ENCODE measurements around the gene CBX4.

Gene CBX4

DNA sequence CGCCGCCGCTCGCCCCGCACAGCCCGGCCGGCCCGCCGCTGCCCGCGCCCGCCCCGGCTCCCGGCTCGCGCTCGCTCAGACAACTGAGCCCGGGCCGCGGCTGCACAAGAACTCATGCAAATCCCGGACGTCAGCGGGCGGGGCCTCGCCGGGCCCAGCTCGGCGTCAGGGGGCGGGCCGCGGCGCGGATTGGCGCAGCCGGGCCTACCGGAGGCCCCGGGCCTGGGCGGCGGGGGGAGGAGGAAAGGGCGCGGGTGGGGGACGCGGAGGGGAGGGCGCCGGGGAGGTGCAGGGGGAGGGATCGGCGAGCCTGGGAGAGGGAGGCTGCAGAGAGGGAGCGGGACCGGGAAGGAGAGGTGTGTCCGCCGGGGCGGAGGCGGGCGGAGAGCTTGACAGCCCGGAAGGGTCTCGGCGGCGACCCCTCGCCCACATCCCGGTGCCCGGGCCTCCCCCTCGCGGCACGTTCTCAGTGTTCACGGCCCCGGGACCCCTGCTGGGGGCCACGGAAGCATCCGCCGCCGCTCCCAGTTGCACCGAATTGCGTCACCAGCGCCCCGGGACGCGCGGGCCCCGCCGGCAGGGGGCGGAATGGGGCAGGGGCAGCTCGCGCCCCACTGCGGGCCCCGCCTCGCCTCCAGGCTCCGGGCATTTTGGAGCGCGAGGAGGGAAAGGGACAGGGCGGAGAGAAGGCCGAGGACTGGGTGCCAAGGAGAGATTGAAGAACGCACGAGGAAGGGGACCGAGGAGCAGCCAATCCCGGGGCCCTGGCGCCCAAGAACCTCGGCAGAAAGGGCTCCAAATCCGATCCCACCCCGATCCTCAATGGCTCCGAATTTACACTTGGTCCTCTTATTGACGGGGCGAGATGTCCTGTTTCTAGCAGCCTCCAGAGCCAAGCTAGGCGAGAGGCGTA lies at the start of gene CBX4:
TSS of gene CBX4 (minus strand) at position 85 of the 913 bp plus-strand sequence. CDS start 189 bp downstream, outside the sequence.
- peak; percentile 89 for DNase-seq (ENCODE audit: low spot score)

DNA sequence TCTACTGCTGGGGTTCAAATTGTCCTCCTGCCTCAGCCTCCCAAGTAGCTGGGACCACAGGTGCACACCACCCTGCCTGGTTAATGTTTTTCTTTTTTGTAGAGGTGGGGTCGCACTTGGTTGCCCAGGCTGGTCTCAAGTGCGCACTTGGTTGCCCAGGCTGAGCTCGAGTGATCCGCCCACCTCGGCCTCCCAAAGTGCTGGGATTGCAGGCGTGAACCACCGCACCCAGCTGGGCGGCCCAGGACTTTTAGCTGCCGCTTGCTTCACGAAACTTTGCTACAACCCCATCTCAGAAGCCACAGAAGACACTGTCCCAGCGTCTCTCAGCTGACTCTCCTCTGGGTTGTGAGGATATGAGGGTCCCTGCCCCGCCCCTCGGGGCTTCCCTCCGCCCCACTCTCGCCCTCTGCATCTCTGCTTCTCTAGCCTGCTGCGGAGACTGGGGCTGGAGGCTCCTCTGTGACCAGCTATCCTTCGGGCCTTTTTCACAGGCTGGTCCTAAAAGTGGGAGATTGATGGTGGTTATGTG lies 48.8 kb upstream of the CBX4 start:
- DNase-seq (ENCODE audit: low spot score): no peak

DNA sequence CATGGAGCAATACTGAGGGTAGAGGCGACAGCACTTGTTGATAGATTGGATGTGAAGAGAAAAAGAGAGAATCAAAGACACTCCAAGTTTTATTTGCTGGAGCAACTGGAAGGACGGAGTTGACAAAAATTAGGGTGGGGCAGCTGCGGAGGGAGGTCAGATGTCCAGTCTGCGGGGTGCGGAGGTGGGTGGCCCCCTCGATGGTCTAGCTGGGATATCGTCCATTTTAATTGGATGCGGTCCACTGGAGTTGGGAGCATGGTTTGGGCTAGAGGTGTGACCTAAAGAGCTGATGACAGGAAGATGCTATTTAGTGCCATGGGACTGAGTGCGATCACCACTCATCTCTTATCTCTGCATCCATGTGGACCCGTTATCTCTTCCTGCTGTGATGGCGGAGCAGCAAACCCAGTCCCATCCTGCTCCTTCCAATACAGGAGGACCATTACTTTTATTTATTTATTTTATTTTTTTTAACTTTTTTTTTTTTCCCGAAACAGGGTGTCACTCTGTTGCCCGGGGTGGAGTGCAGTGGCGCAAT lies 48.3 kb upstream of the CBX4 start:
- no peak for DNase-seq (ENCODE audit: low spot score)

DNA sequence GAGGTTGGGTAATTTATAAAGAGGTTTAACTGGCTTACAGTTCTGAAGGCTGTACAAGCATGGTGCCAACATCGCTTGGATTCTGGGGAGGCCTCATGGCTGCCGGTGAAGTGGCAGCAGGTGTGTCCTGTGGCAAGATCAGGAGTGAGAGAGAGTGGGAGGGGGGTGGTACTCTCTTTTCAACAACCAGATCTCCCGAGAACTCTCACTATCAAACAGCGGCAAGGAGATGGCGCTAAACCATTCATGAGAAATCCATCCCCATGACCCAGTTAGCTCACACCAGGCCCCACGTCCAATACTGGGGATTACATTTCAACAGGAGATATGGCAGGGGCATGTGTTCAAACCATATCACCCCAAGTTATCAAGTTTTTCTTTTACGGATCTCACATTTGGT lies 44.0 kb upstream of the CBX4 start:
- no peak for DNase-seq (ENCODE audit: low spot score)

DNA sequence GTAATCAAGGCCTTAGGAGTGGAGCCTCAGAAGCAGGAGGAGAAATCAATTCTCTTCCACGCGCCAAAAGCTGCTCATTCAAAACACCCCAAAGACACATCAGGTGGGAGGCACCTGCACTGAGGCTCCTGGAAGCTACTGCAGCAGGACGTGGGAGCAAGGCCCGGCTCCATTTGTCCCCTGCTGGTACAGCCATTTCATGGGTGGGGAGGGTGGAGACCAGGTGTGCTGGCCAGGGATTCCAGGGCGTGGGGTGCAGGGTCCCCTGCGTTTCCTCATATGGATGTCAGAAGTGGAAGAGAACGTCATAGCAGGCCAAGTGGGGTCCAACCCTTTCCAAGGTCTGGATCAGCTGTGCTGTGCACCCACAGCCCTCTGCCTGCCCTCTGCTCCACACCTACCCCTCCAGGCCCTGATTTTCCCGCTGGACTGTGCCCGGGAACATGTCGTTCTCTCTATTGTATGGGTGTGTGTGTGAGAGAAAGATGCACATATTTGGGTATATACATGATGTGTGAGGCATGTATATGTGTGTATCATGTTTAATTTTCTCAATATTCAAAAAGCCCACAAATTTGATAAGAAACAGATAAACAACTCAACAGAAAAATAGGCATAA lies 39.2 kb upstream of the CBX4 start:
- DNase-seq (ENCODE audit: low spot score): no peak

DNA sequence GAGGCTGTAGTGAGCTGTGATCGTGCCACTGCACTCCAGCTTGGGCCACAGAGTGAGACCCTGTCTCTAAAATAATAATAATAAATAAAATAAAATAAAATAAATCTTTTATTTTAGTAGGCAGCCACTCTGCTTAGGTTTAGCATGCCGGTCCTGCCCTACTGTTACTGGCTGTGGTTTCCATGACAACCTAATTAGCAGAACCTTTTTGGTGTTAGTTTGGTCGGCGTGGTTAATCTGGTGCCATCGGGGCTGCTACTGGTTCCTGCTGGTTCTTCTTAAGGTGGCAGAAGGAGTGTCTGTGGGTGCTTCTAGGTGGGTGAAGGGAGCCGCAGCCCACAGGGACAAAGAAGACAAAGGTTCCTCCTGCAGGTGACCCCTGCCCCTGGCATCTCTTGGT lies 37.8 kb upstream of the CBX4 start:
- DNase-seq (ENCODE audit: low spot score): no peak

DNA sequence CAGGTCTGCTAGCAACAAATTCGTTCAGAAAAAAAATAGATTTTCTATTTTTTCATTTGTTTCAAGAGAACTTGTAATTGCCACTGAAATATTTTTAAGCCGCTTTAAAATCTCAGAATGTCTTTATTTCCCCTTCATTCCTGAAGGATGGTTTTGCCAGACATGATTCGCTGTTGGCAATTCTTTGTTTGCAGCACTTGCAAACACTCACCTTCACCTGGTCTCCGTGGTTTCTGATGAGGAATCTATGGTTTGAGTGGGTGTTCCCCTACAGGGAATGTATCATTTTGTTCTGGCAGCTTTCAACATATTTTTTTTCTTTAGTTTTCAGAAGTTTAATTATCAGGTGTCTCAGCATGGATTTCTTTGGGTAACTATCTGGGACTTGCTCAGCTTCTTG lies 36.3 kb upstream of the CBX4 start:
- no peak for DNase-seq (ENCODE audit: low spot score)

DNA sequence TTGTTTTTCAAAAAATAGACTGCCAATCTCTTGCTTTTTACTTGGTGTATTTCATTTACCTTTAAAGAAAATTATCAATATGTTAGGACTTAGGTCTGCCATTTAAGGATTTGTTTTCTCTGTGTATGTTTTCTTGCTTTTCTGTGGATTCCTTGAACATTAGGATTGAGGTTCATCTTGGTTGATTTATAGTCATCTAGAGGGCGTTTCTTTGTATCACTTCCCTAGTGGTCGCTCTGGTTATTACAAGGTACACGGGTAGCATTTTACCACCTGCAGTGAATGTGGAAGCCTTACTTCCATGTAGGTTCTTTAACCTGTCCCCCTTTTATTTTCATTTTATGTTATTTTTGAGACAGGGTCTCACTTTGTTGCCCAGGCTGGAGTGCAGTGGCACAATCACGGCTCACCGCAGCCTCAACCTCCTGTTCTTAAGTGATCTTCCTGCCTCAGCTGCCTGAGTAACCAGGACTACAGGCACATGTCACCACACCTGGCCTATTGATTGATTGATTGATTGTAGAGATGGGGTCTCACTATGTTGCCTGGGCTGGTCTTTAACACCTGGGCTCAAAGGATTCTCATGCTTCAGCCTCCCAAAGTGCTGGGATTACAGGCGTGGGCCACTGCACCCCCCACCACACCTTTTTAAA lies 35.2 kb upstream of the CBX4 start:
- peak; percentile 72 for DNase-seq (ENCODE audit: low spot score)

DNA sequence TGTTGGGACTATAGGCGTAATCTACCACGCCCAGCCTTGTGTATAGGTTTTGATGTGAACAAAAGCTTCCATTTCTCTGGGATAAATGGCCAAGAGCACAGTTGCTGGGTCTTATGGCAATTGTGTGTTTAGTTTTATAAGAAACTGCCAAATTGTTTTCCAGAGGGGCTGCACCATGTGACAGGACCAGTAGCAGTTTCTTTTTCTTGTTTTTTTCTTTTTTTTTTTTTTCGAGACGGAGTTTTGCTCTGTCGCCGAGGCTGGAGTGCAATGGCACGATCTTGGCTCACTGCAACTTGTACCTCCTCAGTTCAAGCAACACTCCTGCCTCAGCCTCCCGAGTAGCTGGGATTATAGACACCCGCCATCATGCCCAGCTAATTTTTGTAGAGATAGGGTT lies 34.3 kb upstream of the CBX4 start:
- DNase-seq (ENCODE audit: low spot score): no peak

DNA sequence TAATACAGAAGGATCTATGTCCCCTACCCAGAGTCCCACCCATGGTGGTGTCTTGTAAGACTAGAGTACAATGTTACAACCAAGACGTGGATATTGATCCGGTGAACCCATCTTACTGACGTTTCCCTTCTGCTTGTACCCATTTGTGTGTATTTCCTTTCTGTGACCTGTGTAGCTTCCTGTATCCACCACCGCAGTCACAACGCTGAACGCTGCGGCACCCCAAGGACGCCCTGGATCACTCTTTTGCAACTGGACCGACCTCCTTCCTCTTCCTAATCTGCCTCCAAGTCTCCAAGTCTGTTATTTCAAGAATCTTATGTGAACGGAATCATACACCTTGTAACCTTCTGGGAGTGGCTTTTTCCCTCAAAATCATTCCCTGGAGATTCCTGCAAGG lies 33.5 kb upstream of the CBX4 start:
- no peak for DNase-seq (ENCODE audit: low spot score)

DNA sequence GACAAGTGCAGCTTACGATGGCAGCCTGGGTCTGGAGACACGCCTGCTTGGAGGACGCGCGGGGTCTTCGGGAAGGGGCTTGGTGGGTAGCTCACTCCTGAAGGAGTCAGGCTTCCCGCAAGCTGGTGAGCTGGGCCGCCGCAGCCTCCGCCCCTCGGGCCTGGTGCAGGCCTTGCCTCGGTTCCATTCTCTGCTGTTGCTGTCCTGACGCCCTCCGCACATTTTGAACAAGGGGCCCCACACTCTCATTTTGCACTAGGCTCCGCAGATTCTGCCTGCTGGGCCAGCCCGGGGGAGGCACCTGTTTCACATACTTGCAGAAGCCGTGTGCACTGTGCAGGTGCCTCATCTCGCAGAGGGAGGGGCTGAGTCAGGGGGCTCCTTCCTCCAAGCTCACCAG lies 31.9 kb upstream of the CBX4 start:
- no peak for DNase-seq (ENCODE audit: low spot score)

DNA sequence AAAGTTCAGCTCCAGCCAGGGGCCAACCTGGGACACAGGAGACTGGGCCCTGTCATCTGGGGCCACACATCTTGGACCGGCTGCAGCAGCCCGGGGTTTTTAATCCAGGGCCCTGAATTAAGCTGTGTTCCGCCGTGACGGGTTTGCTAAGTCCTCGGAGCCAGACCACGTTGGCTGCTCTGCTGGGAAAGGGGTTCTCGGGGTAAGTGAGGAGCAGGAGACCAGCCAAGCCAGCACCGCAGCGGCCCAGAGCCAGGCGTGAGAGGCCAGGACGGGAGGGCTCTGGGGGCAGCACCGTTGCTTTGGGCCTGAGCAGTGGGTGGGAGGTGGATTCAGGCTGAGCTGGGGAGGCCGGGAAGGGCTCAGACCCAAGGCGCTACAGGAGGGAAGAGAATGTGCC lies 31.3 kb upstream of the CBX4 start:
- no peak for DNase-seq (ENCODE audit: low spot score)

DNA sequence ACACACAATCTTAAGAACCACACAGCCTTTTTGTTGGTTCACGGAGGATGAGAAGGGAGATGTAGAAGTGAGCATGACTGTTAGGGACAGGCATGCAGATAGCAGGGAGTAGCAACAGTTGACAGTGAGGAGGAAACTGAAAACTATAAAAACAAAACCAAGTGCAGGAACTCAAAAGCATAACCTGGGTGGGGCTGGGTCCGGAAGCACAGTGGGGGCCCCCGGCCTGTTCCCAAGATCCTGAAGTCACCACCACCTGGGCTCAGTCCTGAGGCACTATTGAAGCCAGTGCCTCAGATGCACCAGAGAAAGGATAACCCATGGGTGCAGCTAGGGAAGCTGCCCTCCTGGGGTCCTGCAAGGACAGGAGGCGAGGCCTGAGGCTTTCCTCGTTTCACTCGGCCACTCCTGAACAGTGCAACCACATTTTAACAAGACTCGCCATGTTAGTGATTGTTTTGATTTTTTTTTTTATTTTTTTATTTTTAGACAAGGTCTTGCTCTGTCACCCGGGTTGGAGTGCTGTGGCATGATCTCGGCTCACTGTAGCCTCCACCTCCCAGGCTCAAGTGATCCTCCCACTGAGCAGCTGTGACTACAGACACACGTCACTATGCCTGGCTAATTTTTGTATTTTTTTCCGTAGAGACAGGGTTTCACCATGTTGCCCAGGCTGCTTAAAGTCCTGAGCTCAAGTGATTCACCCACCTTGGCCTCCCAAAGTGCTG lies 27.7 kb upstream of the CBX4 start:
- no peak for DNase-seq (ENCODE audit: low spot score)

DNA sequence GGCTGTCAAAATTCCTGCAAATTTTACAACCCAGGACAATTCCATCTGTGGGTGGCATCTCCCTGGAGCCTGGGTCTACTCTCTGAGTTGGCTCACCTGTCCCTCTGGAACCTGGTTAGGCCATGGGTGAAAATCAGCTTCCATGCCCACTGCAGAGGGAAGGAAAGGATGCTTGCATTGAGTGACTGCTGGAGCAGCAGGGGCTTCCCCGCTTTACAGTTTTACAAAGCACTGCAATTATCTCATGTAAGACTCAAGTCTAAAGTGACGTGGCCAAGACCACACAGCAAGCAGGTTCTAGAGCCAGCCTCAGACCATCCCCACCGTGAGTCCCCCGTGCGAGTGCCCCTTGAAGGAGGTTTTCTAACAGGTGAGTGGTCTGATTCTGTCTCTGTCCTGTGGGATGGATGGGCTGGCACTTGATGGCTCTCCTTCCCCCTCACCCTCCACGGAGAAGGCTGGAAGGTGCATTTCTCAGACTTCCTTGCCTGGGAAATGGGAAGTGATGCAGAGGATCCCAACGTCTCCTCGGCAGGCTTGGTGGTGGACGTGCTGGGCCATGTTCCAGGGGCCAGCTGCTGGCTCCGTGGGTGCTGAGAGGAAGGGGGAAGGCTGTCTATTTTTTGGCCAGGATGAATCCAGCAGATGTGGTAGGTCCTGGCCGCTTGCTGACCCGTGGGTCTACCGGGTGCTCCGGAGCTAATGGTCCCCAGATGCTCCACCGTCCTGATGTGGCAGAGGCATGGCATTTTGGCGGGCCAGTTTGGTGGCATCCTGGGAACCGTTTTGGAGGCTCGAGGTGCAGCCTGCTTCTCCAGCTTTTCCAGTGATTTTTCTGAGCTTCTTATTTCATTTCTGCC lies 26.3 kb upstream of the CBX4 start:
- DNase-seq (ENCODE audit: low spot score): no peak

DNA sequence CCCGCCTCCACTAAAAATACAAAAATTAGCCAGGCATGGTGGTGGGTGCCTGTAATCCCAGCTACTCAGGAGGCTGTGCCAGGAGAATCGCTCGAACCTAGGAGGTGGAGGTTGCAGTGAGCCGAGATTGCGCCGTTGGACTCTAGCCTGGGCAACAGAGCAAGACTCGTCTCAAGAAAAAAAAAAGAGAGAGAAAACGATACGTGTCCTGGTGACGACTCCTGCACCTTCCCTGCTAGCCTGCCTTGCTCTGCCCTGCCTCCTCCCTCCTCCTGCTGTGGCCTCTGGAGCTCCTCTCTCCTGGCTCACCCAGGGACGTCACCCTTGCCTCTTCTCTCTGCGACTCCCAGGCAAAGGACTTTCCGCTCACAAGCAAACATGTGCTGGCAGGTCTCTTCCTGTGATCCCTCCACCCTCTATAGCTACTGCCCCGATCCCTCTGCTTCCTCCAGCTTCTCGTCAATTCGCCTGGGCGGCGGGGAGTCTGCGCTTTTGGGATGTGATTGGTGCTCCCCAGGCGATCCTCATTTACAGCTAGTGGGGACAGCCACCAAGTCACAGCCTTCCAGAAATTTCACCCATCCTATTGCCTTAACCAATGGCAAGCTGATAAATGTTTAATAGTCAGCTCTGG lies 25.5 kb upstream of the CBX4 start:
- DNase-seq (ENCODE audit: low spot score): no peak

DNA sequence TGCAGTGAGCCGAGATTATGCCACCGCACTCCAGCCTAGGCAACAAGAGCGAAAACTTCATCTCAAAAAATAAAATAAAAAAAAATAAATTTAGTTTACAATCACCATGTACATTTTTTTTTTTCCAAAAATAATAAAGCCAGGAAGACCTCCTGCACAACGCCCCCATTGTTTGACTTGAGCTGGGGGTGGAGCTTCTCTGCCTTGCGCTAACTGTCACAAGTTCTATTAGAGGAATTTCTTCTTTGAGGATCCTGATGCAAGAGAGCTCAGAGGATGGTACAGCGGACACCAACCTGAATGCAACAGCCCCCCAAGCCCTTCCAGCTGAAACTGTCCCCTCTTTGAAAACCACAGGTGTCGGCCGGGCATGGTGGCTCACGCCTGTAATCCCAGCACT lies 24.9 kb upstream of the CBX4 start:
- DNase-seq (ENCODE audit: low spot score): no peak

DNA sequence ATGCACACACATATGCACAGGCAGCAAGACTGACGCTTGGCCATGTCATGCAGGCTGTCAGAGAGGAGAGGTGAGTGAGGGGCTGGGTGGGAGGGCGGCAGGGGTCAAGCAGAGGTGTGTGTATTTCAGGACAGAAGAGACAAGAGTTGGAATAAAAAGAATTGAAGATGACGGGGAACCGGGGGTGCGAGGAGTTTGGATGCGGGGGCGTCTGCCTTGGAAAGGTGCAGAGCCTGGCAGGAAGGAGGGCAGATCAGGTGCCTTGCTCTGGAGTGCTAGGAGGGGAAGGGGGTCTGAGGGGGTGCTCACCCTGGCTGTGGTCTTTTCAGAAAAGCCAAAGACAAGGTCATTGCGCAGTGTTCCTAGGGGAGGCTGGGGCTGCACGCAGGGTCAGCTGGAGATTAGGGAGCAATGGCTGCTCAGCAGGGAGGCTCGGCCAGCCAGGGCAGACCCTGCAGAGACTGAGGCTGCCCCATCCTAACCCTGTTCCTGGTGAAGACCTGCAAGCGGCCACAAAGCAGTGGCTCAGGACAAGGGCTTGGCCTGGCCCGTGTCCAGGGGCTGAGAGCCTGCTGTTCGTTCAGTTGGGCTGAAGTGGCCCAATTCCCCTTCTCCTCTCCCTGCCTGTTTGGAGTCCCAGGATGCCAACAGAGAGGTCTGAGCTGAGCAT lies 23.7 kb upstream of the CBX4 start:
- DNase-seq (ENCODE audit: low spot score): no peak

DNA sequence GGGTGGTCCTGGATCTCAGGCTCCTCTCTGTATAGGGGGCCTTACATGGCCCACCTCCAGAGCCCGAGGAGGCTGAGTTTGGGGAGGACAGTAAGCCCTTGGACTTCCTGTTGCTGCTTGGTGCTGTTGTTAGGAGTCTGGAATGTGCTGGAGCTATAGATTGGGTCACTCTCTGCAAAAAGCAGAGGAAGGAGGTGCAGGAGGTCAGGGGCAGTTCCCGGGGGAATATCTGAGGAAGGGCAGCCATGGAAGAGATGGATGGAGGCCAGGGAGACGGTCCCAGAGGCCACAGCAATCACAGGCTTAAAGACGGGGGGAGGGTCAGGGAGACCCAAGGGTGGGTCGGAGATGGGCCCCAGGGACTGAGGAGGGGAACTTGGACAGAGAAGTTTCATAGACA lies 23.0 kb upstream of the CBX4 start:
- DNase-seq (ENCODE audit: low spot score): no peak

DNA sequence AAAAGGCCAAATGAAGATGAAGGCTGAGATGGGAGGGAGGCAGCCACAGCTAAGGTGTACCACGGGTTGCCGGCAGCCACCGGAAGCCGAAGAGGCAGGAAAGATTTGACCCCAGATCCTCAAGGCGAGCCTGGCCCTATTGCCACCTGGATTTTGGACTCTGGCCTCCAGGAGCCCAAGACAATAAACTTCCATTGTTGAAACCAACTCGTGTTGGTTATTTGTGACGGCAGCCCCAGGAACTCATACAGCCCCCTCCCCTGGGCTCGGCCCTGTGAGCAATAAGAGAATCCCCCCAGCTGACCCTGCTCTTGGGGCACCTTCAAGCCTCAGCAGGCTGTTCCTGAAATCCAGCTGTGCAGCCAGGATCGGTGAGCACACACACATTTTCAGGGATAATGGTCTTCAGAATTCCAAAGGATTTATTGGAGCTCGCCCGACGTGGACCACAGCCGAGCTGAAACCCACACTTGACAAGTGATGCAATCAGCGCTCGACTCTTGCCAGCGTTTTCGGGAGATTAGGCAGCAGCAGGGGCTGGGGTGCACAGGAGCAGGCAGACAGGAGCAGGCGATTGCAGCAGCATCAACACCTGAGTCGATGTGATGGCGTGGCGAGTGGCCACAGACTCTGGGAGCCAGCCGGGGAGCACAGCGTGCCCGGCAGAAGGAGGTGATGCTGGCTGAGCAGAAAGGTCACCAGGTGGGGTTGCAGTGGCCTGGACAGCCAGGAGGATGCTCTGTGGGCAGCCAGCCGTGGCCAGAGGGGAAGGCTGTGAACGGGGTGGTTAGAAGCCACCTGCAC lies 22.4 kb upstream of the CBX4 start:
- no peak for DNase-seq (ENCODE audit: low spot score)
